IPS DF 4.7 (cell line): Measurements from ENCODE around the gene SAP25.
"Not testable (repeated sequence)": the region's sequence is repeated elsewhere in the genome, so short reads cannot be mapped to it uniquely, and the experiment has no call there.

ENCODE experiments used
- DNase-seq: peaks from one replicate; pipeline ENCODE4 v3.0.0-alpha.2; 2013; ENCODE audit warnings: low spot score; ENCODE audit errors: extremely low read depth

The SAP25 gene

GRCh38 chr7:100576384-100576993 lies 2.8 kb upstream of the SAP25 start:
- DNase-seq, result no peak

- DNase-seq, result no peak
Measured at GRCh38 chr7:100575746-100576383, 2.2 kb upstream of the SAP25 start.

- no peak for DNase-seq
Measured at GRCh38 chr7:100575206-100575631, 1.5 kb upstream of the SAP25 start.

GRCh38 chr7:100574362-100575205 lies 884 bp upstream of the SAP25 start:
- no peak for DNase-seq

GRCh38 chr7:100572949-100573675 lies 588 bp downstream of the SAP25 start:
- no peak for DNase-seq

- no peak for DNase-seq
Measured at GRCh38 chr7:100572281-100572948, 1.3 kb downstream of the SAP25 start.

GRCh38 chr7:100571829-100572116 lies 1.9 kb downstream of the SAP25 start:
- no peak for DNase-seq

- DNase-seq, result no peak
Measured at GRCh38 chr7:100570954-100571828, 2.5 kb downstream of the SAP25 start.

- no peak for DNase-seq
Measured at GRCh38 chr7:100568896-100569844, 4.5 kb downstream of the SAP25 start.

- DNase-seq, result no peak
Measured at GRCh38 chr7:100568176-100568895, 5.4 kb downstream of the SAP25 start.

- DNase-seq, result no peak
Measured at GRCh38 chr7:100567751-100568175, 5.9 kb downstream of the SAP25 start.

GRCh38 chr7:100567031-100567730 lies 6.5 kb downstream of the SAP25 start:
- DNase-seq, result no peak

GRCh38 chr7:100566018-100566531 lies 7.6 kb downstream of the SAP25 start:
- DNase-seq, result no peak

- no peak for DNase-seq
Measured at GRCh38 chr7:100565133-100565571, 8.5 kb downstream of the SAP25 start.

GRCh38 chr7:100564405-100564804 lies 9.3 kb downstream of the SAP25 start:
- not testable (repeated sequence) for DNase-seq

- no peak for DNase-seq
Measured at GRCh38 chr7:100563809-100564400, 9.8 kb downstream of the SAP25 start.

GRCh38 chr7:100563100-100563564 lies 10.6 kb downstream of the SAP25 start:
- no peak for DNase-seq
